ENCODE data around the gene LDLR.

- no peak for TF ChIP-seq CTCF (conservative IDR thresholded peaks at IDR 0.05; ENCODE audit: low read depth, low read length)
- no peak for TF ChIP-seq EZH2 (IDR thresholded peaks at IDR 0.05; ENCODE audit: borderline replicate concordance, low read depth, low read length, poor library complexity, severe bottlenecking)
Measured at GRCh38 chr19:11177592-11177991, 88.3 kb downstream of the LDLR start.

Measured in A673 (cell line).